ENCODE results near the gene MACF1.

The MACF1 gene

GRCh38 chr1:39288735-39289465 lies 84.4 kb downstream of the MACF1 start:
- Histone ChIP-seq H3K9me3 (ENCODE audit: control insufficient read depth, low read length) (no peaks in the 10 kb centered on the region), H2BK120ac (ENCODE audit: low read depth, low read length) (no peak overlapping the region), H3K27ac (ENCODE audit: low read length, poor library complexity, severe bottlenecking) (no peak overlapping the region), H3K36me3 (ENCODE audit: control insufficient read depth in 1 of 2, insufficient read depth in 2 of 2, low read depth in 1 of 2, low read length in 2 of 2) (peaks cover 38 to 74% of the 10 kb centered on the region in 2 experiments), H2BK12ac (ENCODE audit: low read length in 2 of 2) (no peak overlapping the region), H3K27me3 (ENCODE audit: control insufficient read depth in 1 of 2, insufficient read depth in 1 of 2, low read length in 2 of 2) (no peaks in the 10 kb centered on the region), H3K23ac (ENCODE audit: low read length in 2 of 2) (no peak overlapping the region), H3K79me1 (replicated peaks; ENCODE audit: low read length, poor library complexity, severe bottlenecking) (peaks cover 19% of the 10 kb centered on the region), H3K4me3 (ENCODE audit: insufficient read depth in 1 of 2, low read depth in 1 of 2, low read length in 2 of 2) (no peak overlapping the region), H3K4me2 (ENCODE audit: low read length, poor library complexity, severe bottlenecking) (no peak overlapping the region), H3K14ac (ENCODE audit: low read length in 2 of 2) (no peak overlapping the region), H3K9ac (ENCODE audit: low read length) (no peak overlapping the region), H4K91ac (ENCODE audit: low read length) (no peak overlapping the region), H3K18ac (ENCODE audit: low read depth in 1 of 2, low read length in 2 of 2) (no peak overlapping the region), H3K4ac (ENCODE audit: low read depth in 1 of 2, low read length in 2 of 2) (no peak overlapping the region), H2AK5ac (ENCODE audit: low read length, severe bottlenecking) (no peak overlapping the region), H2BK5ac (ENCODE audit: low read depth, low read length, poor library complexity, severe bottlenecking) (no peak overlapping the region), H2BK15ac (ENCODE audit: low read depth, poor library complexity, severe bottlenecking) (no peak overlapping the region), H2AFZ (ENCODE audit: low read depth, low read length) (no peak overlapping the region), H4K8ac (ENCODE audit: low read length) (no peak overlapping the region), H3K4me1 (ENCODE audit: control insufficient read depth, insufficient read depth, low read depth, low read length) (no peaks in the 10 kb centered on the region)
- no peak for DNase-seq
- 65% methylated on average over 1 of the region's 5 CpGs for WGBS

DNA sequence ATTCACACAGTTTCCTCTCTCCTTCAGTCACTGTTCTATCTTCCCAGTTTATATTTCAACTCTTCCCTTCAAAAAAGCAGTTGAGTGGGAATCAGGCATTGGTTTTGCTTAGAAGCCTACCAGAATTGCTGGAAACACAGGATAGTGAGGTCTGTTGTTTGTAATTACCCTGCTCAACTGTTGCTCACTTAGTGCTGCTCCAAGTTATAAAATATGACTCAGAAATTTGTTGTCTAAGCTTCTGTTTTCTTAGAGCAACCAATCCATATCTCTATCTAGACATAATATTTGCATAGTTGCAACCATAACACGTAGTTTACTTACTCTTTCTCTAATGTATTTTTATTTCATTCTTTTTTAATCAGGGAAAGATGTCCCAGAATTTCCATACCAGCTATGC lies 87.9 kb downstream of the MACF1 start:
- Histone ChIP-seq H2BK5ac (ENCODE audit: low read depth, low read length, poor library complexity, severe bottlenecking) (no peak overlapping the region), H3K27ac (ENCODE audit: low read length, poor library complexity, severe bottlenecking) (no peak overlapping the region), H3K23ac (ENCODE audit: low read length in 2 of 2) (no peak overlapping the region), H3K9ac (ENCODE audit: low read length) (no peak overlapping the region), H3K14ac (ENCODE audit: low read length in 2 of 2) (no peak overlapping the region), H3K27me3 (ENCODE audit: control insufficient read depth in 1 of 2, insufficient read depth in 1 of 2, low read length in 2 of 2) (no peaks in the 10 kb centered on the region), H3K4me2 (ENCODE audit: low read length, poor library complexity, severe bottlenecking) (no peak overlapping the region), H2AK5ac (ENCODE audit: low read length, severe bottlenecking) (no peak overlapping the region), H4K8ac (ENCODE audit: low read length) (no peak overlapping the region), H3K36me3 (ENCODE audit: control insufficient read depth in 1 of 2, insufficient read depth in 2 of 2, low read depth in 1 of 2, low read length in 2 of 2) (peaks cover 31 to 67% of the 10 kb centered on the region in 2 experiments), H3K18ac (ENCODE audit: low read depth in 1 of 2, low read length in 2 of 2) (no peak overlapping the region), H2BK15ac (ENCODE audit: low read depth, poor library complexity, severe bottlenecking) (no peak overlapping the region), H3K79me1 (replicated peaks; ENCODE audit: low read length, poor library complexity, severe bottlenecking) (peaks cover 24% of the 10 kb centered on the region), H3K9me3 (ENCODE audit: control insufficient read depth, low read length) (peaks cover 13% of the 10 kb centered on the region), H2BK120ac (ENCODE audit: low read depth, low read length) (no peak overlapping the region), H3K4ac (ENCODE audit: low read depth in 1 of 2, low read length in 2 of 2) (no peak overlapping the region), H2AFZ (ENCODE audit: low read depth, low read length) (no peak overlapping the region), H3K4me3 (ENCODE audit: insufficient read depth in 1 of 2, low read depth in 1 of 2, low read length in 2 of 2) (no peak overlapping the region), H2BK12ac (ENCODE audit: low read length in 2 of 2) (no peak overlapping the region), H4K91ac (ENCODE audit: low read length) (no peak overlapping the region), H3K4me1 (ENCODE audit: control insufficient read depth, insufficient read depth, low read depth, low read length) (no peaks in the 10 kb centered on the region)
- DNase-seq = no peak
- WGBS = no CpG with 5 or more reads among the region's 1 CpG

- 92% methylated on average over 2 of the region's 3 CpGs for WGBS
- Histone ChIP-seq H4K91ac (ENCODE audit: low read length) (no peak overlapping the region), H2BK12ac (ENCODE audit: low read length in 2 of 2) (no peak overlapping the region), H2BK15ac (ENCODE audit: low read depth, poor library complexity, severe bottlenecking) (no peak overlapping the region), H4K8ac (ENCODE audit: low read length) (no peak overlapping the region), H3K23ac (ENCODE audit: low read length in 2 of 2) (no peak overlapping the region), H3K27ac (ENCODE audit: low read length, poor library complexity, severe bottlenecking) (peak overlapping the region; percentile 30), H3K27me3 (ENCODE audit: control insufficient read depth in 1 of 2, insufficient read depth in 1 of 2, low read length in 2 of 2) (no peaks in the 10 kb centered on the region), H3K18ac (ENCODE audit: low read depth in 1 of 2, low read length in 2 of 2) (no peak overlapping the region), H3K9me3 (ENCODE audit: control insufficient read depth, low read length) (peaks cover 13% of the 10 kb centered on the region), H2BK5ac (ENCODE audit: low read depth, low read length, poor library complexity, severe bottlenecking) (no peak overlapping the region), H3K4me3 (ENCODE audit: insufficient read depth in 1 of 2, low read depth in 1 of 2, low read length in 2 of 2) (no peak overlapping the region), H2BK120ac (ENCODE audit: low read depth, low read length) (no peak overlapping the region), H3K4ac (ENCODE audit: low read depth in 1 of 2, low read length in 2 of 2) (no peak overlapping the region), H3K4me2 (ENCODE audit: low read length, poor library complexity, severe bottlenecking) (no peak overlapping the region), H3K14ac (ENCODE audit: low read length in 2 of 2) (no peak overlapping the region), H2AK5ac (ENCODE audit: low read length, severe bottlenecking) (no peak overlapping the region), H3K9ac (ENCODE audit: low read length) (peak overlapping the region; percentile 16), H2AFZ (ENCODE audit: low read depth, low read length) (no peak overlapping the region), H3K79me1 (replicated peaks; ENCODE audit: low read length, poor library complexity, severe bottlenecking) (peaks cover 24% of the 10 kb centered on the region), H3K36me3 (ENCODE audit: control insufficient read depth in 1 of 2, insufficient read depth in 2 of 2, low read depth in 1 of 2, low read length in 2 of 2) (peaks cover 25 to 71% of the 10 kb centered on the region in 2 experiments), H3K4me1 (ENCODE audit: control insufficient read depth, insufficient read depth, low read depth, low read length) (no peaks in the 10 kb centered on the region)
- DNase-seq = no peak
These were observed 89.0 kb downstream of the MACF1 start for GRCh38 chr1:39293375-39294070.

- Histone ChIP-seq H3K27me3 (ENCODE audit: control insufficient read depth in 1 of 2, insufficient read depth in 1 of 2, low read length in 2 of 2) (no peaks in the 10 kb centered on the region), H3K18ac (ENCODE audit: low read depth in 1 of 2, low read length in 2 of 2) (no peak overlapping the region), H2AK5ac (ENCODE audit: low read length, severe bottlenecking) (no peak overlapping the region), H3K36me3 (ENCODE audit: control insufficient read depth in 1 of 2, insufficient read depth in 2 of 2, low read depth in 1 of 2, low read length in 2 of 2) (peaks cover 28 to 73% of the 10 kb centered on the region in 2 experiments), H3K27ac (ENCODE audit: low read length, poor library complexity, severe bottlenecking) (no peak overlapping the region), H2BK5ac (ENCODE audit: low read depth, low read length, poor library complexity, severe bottlenecking) (no peak overlapping the region), H3K9ac (ENCODE audit: low read length) (no peak overlapping the region), H3K14ac (ENCODE audit: low read length in 2 of 2) (no peak overlapping the region), H4K91ac (ENCODE audit: low read length) (no peak overlapping the region), H2AFZ (ENCODE audit: low read depth, low read length) (no peak overlapping the region), H2BK12ac (ENCODE audit: low read length in 2 of 2) (no peak overlapping the region), H3K4ac (ENCODE audit: low read depth in 1 of 2, low read length in 2 of 2) (no peak overlapping the region), H3K79me1 (replicated peaks; ENCODE audit: low read length, poor library complexity, severe bottlenecking) (peaks cover 27% of the 10 kb centered on the region), H3K23ac (ENCODE audit: low read length in 2 of 2) (no peak overlapping the region), H3K9me3 (ENCODE audit: control insufficient read depth, low read length) (peaks cover 13% of the 10 kb centered on the region), H3K4me3 (ENCODE audit: insufficient read depth in 1 of 2, low read depth in 1 of 2, low read length in 2 of 2) (no peak overlapping the region), H2BK120ac (ENCODE audit: low read depth, low read length) (no peak overlapping the region), H3K4me1 (ENCODE audit: control insufficient read depth, insufficient read depth, low read depth, low read length) (no peaks in the 10 kb centered on the region), H3K4me2 (ENCODE audit: low read length, poor library complexity, severe bottlenecking) (no peak overlapping the region), H4K8ac (ENCODE audit: low read length) (no peak overlapping the region), H2BK15ac (ENCODE audit: low read depth, poor library complexity, severe bottlenecking) (no peak overlapping the region)
- 91% methylated on average over 1 of the region's 1 CpG for WGBS
- DNase-seq = no peak
These were observed 90.0 kb downstream of the MACF1 start for GRCh38 chr1:39294531-39294930.

All from mesenchymal stem cell (in vitro differentiated cells and primary cell).